ENCODE results near the gene TMEM108.

The TMEM108 gene

GRCh38 chr3:133394561-133395311, 356.5 kb downstream of the TMEM108 start:
- no peak for DNase-seq

DNA sequence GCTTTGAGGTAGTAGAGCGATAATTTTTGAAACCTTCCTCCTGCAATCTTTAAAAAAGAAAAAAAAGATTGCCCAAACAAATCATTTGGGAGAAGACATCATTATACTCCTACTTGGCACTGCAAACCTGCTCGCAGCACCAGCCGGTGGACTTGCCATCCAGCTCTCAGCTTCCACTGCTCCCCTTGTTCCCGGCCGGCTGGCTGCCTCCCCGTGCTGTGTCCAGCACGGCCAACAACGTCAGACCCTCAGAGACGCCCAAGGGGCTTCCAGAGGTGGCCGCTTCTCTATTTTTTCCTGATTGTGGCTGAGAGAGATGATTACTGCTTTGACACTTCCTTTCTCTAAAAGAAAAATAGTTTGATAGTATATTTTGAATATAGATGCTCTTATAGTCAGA, 358.7 kb downstream of the TMEM108 start:
- DNase-seq, result no peak

DNA sequence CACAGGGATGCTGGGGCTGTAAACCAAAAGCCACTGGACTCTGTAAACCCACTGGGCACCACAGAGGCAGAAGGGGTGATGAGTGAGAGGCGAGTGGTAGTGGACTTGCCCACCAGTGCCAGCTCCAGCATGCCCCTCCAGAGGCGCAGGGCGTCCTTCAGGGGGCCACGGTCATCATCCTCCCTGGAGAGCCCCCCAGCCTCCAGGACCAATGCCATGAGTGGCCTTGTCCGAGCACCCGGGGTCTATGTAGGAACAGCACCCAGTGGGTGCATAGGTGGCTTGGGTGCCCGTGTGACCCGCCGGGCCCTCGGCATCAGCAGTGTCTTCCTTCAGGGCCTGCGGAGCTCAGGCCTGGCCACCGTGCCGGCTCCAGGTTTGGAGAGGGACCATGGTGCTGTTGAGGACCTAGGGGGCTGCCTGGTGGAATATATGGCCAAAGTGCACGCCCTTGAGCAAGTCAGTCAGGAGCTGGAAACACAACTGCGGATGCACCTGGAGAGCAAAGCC, 361.9 kb downstream of the TMEM108 start, which contains the start of gene BFSP2:
BFSP2 (plus strand) TSS at position 51 of the 510 bp plus-strand sequence; CDS start at position 79, 28 bp downstream.
- no peak for DNase-seq

DNA sequence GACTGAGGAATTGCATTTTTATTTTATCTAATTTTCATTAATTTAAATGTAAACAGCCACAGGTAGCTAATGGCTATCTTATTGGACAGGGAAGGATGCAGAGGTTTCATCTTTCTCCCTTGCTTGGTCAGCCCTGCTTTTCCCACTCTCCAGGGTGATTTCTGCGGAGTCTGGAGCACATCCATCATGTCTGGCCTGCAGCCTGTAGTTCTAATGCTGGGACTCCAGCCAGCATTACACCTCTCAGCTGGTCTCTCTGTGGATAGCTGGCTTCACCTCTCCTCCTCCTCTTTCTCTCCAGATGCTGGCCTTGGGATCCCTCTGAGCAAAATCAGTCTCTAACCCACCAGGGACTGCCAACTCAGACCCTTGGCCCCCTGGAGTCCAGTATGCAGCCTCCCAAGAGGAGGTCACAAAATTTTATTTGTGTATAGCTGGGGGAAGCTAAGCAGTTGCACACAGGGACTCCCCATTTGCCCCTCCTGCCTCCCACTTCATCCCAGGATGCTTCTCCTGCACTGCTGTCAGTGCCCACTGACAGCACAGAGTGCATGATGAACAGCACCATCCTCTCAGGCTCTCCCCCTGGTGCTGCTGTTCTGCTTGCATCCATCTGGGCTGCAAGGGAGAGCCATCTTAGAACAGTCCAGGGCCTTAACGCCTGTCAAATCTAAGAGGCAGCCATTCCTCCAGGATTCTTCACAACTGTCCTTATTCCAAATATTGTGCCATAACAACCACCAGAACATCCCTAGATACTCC, 363.4 kb downstream of the TMEM108 start:
- DNase-seq, result no peak

DNA sequence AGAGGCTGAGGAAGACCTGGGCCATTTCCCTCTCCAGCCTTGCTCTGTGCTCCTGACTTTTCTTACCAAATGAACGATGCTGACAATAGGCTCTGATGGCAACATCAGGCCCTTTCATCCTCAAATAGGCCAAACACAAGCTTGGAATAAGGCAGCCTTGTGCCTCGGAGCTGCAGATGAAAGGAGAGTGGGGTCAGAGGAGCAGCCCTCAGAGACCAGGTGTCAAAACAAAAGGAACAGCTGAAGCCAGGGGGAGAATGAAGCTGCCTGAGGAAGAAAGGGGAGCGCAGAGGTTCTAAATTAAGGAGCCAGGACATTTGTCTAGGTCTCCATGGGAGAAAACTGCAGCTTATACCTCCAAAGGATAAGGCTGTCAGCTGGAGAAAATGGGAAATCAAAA, 366.7 kb downstream of the TMEM108 start:
- no peak for DNase-seq

DNA sequence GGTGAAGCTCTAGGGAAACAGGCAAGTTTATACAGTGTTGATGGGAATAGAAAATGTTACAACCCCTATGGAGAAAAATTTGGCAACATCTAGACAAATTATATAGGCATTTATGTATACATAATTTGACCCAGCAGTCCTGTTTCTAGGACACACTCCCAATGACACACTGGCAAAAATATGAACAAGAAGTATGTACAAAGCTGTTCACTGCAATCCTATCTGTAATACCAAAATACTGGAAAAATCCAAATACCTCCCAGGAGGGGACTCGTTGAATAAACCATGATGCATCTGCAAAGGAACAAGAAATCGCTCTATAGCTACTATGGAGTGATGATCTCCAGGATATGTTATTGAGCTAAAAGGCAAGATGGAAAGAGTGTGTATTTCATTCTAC, 370.2 kb downstream of the TMEM108 start:
- DNase-seq, result no peak

- DNase-seq, result no peak
These were observed 370.8 kb downstream of the TMEM108 start for GRCh38 chr3:133408961-133409360.

DNA sequence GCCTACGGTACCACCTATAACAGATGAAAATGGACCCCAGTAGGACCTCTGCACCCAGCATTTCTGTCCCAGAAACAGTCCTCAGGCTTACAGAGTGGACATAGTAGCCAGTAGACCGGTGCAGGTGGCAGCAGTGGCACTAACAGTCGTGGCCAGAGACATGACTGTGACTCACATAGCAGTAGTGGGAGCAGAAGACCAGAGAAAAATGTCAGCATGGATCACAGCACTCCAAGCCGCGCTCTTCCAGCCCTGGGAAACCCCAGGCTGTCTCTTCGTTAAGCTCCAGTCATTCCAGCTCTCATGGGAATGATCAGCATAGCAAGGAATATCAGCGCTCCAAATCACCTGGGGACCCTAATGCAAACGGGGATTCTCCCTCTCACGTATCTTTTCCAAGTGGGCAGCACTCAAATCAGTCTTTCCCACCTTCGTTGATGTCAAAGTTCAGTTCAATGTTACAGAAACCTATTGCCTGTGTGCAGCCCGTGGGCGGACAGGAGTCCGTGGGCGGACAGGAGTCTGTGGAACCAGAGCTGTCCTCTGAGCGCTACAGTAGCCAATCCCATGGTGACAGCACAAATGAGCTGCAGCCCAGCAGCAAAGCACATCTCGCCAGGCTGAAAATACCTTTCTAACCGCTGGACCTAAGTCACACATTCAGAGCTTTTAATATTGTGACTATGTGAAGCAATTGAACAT, 372.2 kb downstream of the TMEM108 start:
- DNase-seq, result no peak

GRCh38 chr3:133412183-133413132, 374.3 kb downstream of the TMEM108 start:
- DNase-seq, result no peak

GRCh38 chr3:133413161-133414020, 375.2 kb downstream of the TMEM108 start:
- no peak for DNase-seq

DNA sequence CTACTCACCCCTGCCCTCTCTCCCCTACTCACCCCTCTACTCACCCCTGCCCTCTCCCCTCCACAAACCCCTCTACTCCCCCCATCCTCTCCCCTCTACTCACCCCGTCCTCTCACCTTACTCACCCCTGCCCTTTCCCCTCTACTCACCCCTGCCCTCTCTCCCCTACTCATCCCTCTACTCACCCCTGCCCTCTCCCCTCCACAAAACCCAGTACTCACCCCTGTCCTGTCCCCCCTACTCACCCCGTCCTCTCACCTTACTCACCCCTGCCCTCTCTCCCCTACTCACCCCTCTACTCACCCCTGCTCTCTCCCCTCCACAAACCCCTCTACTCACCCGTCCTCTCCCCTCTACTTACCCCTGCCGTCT, 375.8 kb downstream of the TMEM108 start:
- no peak for DNase-seq

GRCh38 chr3:133418361-133418760, 380.2 kb downstream of the TMEM108 start:
- DNase-seq, result no peak

DNA sequence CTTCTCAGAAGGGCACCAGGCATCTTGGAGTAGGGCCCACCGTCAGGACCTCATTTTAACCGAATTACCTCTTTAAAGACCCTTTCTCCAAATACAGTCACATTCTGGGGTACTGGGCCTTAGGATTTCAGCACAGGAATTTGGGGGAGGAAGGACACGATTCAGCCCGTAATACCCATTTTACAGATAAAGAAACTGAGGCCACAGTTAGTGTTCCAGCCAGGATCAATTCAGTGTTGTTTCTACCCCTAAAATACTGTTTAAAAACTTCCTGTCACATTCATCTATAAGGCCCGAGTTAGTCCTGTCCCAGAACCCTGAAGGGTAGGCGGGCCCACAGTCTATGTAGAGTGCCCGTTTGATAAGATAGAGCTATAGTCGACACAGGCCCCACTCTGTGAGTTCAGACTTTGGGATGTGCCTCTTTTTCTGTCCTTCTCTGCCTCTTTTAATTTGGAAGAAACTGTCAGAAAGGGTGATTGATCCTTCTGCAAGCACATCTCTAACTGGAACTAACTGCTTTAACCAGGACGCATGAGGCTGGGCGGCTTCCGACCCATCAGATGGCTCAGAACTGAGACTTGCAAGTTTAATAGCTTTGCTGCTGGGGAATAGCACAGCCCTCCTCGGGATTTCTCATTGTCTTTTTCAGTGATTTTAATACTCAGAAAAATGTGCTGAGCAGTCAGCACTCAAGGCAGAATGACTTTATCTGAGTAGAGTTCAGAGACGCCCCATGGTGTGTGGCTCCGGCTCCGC, 381.1 kb downstream of the TMEM108 start:
- no peak for DNase-seq

- no peak for DNase-seq
These were observed 387.0 kb downstream of the TMEM108 start for GRCh38 chr3:133424937-133425869.

DNA sequence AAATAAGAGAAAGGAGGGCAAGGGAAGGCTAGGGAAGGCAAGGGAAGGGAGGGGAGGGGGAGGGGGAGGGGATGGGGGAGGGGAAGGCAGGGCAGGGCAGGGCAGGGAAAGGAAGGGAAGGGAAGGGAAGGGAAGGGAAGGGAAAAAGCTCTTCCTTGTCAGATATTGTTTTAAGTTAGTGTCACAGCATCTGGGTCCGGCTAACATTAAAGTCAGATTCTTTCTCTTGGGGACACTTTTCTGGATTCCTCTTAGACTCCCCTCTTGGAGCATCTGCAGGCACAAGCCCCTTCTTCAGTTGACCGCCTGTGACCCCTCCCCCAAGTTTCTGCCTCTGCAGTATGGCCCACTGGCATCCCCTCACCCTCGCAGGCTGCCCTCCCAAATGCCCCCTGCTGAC, 387.7 kb downstream of the TMEM108 start:
- DNase-seq, result no peak

DNA sequence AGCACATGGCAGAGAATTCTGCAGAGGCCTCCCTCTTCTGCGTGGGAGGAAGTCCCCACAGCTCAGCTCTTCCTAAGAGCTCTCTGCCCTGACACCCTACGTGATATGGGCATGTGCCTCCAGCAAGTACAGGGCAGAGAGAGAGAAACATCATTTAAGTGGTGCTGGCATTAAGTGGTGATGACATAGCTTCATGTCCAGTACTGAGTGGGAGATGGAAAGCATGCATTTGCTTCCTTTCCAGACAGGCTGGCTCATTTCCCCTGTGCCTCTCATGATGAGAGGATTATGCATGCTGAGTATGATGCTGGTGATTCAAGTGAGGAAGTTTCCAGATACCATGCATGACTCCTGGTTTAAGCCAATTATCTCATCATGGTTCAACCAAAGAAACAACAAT, 388.5 kb downstream of the TMEM108 start:
- no peak for DNase-seq

DNA sequence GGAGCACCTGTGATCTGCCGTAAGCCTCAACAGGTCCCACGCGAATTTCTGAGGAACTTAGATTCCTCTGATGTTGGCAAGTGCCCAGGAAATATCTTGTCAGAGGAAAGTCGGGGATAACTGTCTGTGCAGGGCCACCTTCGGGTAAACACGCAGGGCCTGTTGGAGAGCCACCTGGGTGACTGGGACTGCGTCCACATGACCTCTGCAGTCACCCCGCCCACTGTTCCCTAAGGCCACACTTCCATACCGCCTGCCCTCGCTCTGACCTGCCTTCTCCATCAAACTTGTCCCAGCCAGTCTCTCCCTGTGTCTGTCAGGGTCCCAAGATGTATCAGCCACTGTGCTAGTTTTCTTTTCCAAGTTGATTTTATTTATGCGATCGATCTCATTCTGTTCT, 390.4 kb downstream of the TMEM108 start:
- DNase-seq, result no peak

- DNase-seq, result no peak
These were observed 390.9 kb downstream of the TMEM108 start for GRCh38 chr3:133429063-133429462.

DNA sequence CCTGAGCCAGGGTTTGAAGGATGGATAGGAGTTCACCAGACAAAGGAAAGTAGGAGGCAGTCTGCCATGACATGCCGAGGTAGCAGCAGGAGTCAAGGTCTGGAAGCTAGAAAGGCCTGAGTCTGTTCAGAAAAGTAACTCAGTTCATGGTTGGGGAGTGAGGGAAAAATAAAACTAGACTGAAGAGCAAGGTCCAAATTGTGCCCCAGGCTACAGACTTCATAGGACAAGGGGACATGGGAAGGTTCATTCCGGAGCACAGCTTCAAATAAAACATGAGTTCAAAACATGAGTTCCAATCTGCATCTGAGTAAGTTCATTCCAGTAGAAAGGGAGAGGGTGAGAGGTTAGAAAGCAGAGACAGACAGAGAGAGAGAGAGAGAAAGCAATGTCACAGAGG, 401.4 kb downstream of the TMEM108 start:
- DNase-seq, result no peak
